HG03064 (cell line): ENCODE measurements around the gene COMT.

ENCODE experiments used
- ATAC-seq: cut with Tn5 transposase; IDR thresholded peaks from one replicate; pipeline ENCODE4 v1.9.1; 2021; ENCODE audit warnings: low read depth; ENCODE audit not compliant: unreplicated experiment

COMT gene

DNA sequence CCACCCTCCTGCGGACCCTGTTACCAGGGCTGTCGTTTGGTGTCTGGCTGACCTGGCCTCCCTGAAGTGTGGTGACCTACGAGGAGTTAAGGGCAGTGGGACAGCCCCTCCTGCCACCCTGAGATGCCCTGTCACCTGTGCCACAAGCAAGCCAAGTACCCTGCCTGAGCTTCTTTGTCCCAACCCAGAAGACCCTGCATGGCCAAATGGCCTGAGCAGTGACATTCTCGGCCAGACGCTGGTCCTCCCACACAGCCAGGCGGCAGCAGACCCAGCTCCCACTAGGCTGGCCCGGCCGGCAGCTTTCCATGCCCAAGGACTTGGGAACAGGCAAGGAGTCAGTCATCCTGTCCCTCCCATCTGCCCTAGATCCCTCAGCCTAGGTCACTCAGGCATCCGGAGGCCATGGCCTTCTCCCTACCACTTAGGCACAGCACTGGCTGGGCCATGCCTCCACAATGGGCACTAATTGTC lies 67.5 kb downstream of the COMT start:
- ATAC-seq: no peak

DNA sequence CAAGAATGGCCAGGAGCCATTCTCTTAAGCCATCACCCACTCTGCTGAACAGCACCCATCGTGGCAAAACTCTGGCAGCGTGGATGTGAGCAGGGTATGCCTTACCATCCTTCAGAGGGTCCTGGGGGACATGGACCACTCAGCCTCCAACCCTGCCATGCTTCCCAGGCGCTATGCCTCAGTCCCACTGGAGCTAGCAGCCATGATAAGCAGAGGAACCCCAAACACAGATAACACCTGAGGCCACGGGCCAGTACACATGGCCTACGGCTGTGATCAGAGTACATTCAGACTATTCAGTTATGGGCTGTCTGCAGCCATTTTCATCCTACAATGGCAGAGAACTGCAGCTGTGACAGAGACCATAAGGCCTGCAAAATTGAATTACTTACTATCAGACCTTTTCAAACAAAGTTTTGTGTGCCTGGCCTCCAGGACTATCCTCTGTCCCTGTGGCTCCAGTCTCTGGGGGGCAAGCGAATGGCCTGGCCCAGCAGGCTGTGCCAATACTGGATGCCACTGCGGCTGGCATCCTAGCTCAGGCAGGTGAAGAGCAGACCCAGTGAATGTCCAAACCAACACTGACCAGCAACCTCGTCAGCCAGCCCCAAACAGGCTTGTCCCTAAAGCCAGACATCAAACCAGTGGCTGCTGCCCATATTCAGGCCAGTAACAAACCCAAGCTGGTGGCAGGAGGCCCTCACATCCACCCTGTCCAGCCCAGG lies 68.2 kb downstream of the COMT start:
- no peak for ATAC-seq

DNA sequence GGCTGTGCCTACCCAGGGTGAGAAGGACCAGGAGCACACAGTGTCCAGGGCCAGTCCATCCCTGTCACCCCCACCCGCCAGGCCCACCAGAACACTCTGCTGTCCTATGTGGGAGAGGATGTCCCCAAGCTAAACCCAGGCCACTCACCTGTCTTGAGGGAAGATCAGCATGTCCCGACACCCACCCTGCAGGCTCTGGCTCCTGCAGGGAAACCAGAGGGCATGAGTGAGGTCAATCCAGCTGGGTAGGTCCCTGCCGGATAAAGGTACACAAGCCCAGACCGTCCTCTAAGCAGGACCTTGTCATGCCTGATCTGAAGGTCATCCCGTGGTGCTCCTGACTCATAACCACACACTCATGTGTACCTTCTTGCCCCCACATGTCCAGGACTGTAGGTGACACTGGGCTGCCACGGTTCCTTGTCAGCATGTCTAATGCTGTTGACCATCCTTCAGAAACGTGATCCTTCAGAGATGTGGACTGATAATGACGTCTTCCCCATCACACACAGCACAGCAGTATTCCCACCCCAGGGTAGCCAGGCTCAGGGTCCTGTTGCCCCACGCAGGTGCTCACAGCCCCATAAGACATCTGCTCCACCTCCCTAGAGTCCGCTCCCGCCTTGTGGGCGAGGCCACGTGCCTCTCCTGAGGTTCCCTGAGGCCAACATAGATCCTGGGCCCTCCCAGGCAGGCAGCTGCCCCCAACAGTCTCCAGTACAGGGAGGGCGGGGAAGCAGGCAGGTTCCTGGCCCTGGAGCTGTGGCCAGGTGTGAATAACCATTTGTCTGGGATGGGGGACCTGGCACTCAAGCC lies 68.9 kb downstream of the COMT start:
- no peak for ATAC-seq

GRCh38 chr22:20011123-20011992 lies 69.8 kb downstream of the COMT start:
- no peak for ATAC-seq

DNA sequence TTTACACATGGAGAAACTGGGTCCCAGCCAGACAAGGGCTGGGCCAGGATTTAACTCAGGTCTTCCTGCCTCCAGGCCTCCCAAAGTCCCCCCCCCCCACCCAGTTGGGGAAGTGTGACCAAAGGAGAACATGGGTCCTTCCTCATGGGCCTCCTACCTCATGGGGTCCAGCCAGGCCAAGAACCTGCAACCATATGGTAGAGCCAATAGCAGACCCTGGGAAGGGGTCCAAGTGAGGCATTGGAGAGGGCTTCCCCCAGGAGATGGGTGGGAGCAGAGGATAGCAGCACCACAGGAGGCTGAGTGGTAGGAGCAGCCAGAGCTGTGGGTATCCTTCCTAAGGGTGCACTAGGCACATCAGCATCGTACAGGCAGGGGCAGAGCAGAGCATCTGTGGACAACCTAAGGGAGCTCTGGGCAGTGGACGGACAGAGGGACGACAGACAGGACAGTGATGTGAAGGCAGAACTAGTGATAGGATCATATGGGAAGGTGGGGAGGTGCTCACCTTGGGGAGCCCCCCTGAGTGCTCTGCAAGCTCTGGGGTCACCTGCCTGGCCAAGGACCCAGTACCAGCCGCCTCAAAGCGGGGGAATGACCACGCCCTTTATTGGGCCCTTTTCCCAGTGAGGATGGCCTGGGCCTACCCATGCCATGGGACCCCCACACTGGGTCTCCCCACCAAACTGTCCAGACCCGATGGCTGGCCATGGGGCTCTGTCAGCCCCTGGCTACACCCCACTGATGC lies 70.6 kb downstream of the COMT start:
- no peak for ATAC-seq

GRCh38 chr22:20012741-20013331 lies 71.3 kb downstream of the COMT start:
- ATAC-seq: no peak

- no peak for ATAC-seq
These were observed 71.9 kb downstream of the COMT start for GRCh38 chr22:20013382-20013871.

DNA sequence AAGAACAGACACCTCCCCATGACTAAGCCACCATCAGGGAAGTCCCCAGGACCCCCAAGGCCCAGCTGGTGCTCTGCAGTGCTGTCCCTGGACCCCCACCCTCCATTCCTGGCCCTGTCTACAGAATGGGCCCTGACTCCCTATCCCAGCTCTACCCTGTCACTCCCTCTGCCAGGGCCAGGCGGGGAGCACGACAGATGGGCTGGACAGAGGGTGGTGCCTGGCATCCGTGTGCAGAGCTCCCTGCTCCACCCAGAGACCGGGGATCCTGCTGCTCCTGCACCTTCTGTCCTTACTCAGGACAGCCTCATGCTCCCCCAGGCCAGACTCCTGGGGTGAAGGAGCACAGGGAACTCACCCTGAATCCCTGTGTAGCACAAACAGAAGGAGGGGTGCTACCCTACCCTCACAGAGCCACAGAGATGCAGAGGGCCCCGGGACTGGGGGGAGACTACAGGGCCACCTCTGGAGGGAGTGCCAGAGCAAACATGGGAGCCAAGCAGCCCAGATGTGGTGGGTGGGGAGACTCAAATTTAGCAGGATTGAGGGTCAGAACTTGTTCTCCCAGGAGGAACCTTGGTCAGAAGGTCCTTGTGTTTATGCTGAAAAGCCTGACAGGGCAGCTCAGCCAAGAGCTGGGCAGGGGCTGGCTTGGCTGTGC lies 73.1 kb downstream of the COMT start:
- no peak for ATAC-seq

- no peak for ATAC-seq
These were observed 73.6 kb downstream of the COMT start for GRCh38 chr22:20015187-20015625.

DNA sequence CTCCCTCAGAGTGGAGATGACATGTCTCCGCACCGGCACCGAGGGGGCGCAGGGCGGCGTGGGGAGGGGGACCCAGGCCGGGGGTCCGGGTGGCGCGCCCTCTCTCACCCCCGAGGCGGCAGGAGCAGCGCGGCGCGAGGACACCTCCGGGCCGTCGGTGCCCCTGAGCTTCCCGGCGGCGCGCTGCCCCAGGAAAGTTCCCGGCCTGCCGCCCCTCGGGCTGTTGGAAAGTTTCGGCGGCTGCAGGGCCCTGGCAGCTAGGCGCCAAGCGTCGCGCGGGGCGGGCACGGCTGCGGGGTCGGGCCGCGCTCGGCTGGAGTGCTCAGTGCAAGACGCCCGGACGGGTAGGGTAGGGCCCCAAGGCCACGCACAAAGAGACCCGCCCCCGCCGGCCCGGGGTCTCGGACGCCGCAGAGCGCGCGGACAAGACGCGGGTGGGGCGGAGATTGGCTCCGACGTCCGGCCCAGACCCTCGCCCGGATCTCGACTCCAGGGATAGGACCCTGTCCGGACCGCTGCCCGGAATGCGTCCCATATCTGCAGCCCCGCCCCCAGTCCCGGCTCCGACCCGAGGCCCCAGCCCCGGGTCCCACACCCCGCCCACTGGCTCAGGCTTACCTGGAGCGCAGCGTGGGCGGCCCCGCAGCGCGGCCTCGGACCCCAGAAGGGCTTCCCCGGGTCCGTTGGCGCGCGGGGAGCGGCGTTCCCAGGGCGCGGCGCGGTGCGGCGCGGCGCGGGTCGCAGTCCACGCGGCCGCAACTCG lies 74.6 kb downstream of the COMT start:
- no peak for ATAC-seq

DNA sequence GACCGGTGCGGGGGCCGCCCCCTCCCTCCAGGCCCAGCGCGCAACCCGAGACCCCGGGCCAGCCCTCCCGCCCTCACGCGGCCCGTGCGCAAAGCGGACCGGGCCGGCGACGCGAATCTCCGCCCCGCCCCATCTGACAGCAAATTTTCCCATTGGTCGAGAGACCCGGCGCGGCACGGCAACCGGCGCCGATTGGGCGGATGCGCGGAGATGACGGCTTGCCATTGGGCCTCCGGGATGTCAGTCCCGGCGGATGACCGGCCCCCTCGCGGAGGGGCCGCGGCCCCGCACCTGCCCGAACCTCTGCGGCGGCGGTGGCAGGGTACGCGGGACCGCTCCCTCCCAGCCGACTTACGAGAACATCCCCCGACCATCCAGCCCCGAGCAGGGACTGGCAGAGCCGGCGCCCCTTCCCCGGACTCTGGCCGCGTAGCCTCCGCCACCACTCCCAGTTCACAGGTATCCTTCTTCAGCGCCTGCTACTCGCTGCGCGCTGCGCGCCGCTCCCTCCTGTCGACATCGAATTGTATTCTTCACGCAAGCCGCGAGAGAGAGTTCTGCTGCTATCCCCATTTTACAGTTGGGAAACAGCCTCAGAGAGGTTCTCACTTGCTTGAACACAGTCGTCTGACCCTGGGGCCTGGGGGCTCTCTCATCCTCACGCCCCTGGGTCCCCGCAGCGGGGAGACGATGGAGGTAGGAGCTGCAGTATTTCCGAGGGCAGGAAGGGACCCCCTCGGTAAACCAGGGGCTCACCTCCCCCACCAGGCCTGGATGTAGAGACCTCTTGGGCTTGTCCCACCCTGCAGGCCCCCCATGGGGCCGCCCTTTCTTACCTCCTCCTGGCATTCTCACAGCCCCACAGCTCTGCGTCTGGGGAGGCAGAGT lies 75.4 kb downstream of the COMT start, which contains the start of gene ARVCF:
Gene ARVCF (minus strand): TSS at position 90 of the 888 bp plus-strand sequence. CDS start 26,029 bp downstream, outside the sequence.
- ATAC-seq: no peak

- no peak for ATAC-seq
These were observed 76.0 kb downstream of the COMT start for GRCh38 chr22:20017622-20017958.

GRCh38 chr22:20018001-20018400 lies 76.4 kb downstream of the COMT start:
- ATAC-seq: no peak
